GM21737 (cell line): Measurements from ENCODE around the gene ANKS3.
"Not testable (repeated sequence)": the region's sequence is repeated elsewhere in the genome, so short reads cannot be mapped to it uniquely, and the experiment has no call there.

Experiments used
- ATAC-seq: cut with Tn5 transposase; IDR thresholded peaks from one replicate; pipeline ENCODE4 v1.9.1; 2021; ENCODE audit warnings: mild to moderate bottlenecking, moderate library complexity; ENCODE audit not compliant: unreplicated experiment

Gene ANKS3

GRCh38 chr16:4654011-4654963 is 79.8 kb downstream of the ANKS3 start:
- no peak for ATAC-seq

DNA sequence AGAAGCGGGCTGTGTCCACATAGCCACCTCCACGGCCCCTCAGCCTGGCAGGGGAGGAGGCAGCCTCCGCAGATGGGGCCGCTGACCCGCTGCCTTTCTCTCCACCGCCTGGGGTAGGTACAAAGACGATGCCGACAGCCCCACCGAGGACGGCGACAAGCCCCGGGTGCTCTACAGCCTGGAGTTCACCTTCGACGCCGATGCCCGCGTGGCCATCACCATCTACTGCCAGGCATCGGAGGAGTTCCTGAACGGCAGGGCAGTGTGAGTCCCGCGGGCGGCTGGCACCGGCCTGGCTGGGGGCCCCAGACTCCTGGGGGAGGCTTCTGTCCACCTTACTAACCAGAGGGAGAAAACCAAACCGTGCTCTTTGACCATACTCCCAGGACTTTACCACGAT is 81.5 kb downstream of the ANKS3 start:
- no peak for ATAC-seq

DNA sequence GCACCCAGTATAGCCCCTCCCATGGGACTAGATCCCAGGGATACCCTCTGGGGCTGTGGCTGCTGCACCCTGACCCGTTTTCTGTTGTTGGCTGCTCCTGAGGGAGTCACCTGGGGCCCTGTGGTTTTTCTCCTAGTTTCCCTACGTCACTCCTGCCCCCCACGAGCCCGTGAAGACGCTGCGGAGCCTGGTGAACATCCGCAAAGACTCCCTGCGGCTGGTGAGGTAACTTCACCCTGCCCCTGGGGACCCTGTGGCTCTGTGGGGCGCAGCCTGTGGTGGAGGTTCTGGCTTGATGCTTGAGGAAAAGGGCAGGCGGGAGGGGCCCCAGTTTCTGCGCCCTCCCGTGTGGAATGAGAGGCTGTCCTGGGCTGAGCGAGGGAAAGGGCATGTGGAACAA is 82.2 kb downstream of the ANKS3 start:
- ATAC-seq, result no peak

DNA sequence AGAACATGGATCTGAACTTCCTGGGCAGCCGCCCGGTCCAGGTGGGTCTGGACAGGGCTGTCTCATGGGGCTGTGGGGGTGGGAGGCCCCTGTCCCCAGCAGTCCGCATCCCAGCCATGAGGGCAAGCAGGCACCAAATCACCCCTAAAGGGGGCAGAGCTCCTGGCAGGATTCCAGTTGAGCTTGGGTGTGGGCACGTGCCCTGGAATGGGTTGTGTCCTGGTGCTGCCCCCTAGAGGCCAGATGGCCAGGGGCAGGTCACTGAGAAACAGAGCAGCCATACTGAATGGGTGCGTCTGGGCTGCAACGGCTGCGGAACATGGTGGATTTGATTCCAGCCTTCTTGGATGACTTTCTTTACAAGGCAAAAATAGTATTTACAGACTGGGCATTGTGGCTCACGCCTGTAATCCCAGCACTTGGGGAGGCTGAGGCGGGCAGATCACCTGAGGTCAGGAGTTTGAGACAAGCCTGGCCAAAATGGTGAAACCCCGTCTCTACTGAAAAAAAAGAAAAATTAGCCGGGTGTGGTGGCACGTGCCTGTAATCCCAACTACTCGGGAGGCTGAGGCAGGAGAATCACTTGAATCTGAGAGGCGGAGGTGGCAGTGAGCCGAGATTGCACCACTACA is 83.5 kb downstream of the ANKS3 start:
- not testable (repeated sequence) for ATAC-seq

DNA sequence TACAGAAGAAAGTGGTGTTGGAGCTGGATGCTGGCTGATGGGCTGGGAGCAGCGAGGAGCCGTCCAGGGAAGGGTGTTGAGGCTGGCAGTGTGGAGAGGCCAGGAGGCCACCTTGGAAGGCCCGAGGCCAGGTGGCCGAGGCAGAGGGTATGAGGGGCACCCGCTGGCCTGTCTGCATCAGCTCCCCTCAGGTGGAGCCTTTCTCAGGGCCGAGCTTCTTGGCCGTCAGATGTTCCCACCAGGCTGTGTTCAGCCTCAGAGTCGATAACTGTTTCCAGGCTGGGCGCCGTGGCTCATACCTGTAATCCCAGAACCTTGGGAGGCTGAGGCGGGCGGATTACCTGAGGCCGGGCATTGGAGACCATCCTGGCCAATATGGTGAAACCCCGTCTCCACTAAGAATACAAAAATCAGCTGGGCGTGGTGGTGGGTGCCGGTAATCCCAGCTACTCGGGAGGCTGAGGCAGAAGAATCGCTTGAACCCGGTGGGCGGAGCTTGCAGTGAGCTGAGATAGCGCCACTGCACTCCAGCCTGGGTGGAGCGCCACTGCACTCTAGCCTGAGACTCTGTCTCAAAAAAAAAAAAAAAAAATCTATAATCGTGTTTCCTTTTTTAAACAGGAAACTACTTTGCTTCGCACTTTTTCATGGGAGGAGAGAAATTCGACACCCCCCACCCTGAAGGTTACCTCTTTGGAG is 84.2 kb downstream of the ANKS3 start:
- no peak for ATAC-seq

GRCh38 chr16:4648917-4649316 is 85.2 kb downstream of the ANKS3 start:
- ATAC-seq, result no peak

DNA sequence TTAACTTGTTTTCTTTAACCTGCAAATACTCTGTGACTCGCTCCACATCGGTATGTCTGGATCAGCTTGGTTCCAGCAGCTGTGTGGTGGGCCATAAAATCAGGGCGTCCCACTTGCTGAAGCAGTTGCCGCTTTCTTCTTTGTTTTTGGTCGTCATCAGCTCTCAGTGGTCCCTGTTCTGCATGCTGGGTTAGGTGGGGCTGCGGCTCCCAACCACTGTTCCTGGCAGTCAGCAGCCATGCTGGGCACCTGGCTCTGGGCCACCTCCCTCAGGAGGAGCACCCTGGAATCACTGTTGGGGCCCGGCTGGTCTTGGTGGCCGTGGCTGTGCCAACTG is 86.5 kb downstream of the ANKS3 start:
- ATAC-seq, result no peak

DNA sequence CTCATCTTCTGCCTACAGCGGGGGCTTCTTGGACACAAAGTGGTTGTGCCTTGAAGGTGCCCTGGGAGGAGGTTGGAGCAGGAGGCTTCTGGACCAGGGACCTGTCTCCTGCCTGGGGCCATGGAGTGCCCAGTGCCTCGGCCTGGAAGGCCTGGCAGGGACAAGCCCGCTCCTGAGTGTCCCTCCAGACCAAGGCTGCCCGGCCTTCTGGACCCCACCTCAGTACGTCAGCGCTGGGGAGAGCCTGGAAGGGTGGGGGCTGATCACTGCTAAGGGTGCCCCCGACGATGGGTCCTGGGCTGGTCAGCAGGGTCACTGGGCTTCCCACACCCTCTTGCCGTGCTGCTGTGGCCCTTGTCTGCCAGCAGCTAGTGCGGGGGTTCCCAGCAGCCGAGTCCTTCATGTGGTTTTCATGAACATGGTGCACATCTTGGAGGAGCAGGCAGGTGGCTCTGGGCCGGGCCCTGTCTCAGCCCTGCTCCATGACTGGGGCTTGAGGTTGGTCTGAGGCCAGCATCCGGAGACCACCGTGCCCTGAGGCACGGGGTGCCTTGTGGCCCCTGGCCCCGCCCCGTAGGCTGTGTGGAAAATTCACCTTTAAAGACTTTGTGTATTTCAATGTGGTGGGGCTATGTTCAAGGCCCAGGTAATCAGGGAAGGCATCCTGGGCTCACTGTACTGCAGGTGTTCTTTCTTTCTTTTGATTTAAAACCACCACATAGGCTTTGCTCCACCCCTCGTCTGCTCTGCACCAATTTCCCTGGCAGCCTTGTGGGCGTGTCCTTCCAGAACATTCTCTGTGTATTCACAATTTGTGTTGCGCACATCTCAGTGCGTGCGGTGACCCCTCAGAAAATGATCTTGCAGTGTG is 87.1 kb downstream of the ANKS3 start:
- no peak for ATAC-seq
